HG03558 (cell line): ENCODE data around the gene THSD4.

Experiments used
- ATAC-seq: cut with Tn5 transposase; IDR thresholded peaks from one replicate; pipeline ENCODE4 v1.9.1; 2021; ENCODE audit warnings: moderate number of reproducible peaks; ENCODE audit not compliant: unreplicated experiment; ENCODE audit errors: extremely low read depth

The THSD4 gene

GRCh38 chr15:71180986-71181853 is 65.9 kb downstream of the THSD4 start:
- no peak for ATAC-seq

DNA sequence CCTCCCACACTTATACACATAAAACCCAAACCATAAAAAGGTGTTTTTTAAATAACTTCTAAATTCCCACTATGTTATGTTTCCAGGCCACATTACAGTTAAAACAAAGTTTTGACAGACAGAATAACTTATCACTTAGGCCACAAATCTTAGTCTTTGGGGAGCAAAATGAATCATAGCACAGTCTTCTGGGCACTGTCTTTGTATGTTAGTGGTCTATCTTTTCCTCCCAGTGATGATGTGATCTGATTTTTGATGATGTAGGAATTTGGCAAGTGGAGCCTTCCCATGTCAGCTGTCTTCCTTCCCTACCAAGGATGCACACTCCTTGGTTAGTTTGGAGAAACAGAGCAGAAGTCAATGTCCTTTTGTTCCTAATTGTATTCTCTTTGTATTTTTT is 67.3 kb downstream of the THSD4 start:
- ATAC-seq: no peak

- ATAC-seq: no peak
These were observed 67.8 kb downstream of the THSD4 start for GRCh38 chr15:71183063-71183462.

DNA sequence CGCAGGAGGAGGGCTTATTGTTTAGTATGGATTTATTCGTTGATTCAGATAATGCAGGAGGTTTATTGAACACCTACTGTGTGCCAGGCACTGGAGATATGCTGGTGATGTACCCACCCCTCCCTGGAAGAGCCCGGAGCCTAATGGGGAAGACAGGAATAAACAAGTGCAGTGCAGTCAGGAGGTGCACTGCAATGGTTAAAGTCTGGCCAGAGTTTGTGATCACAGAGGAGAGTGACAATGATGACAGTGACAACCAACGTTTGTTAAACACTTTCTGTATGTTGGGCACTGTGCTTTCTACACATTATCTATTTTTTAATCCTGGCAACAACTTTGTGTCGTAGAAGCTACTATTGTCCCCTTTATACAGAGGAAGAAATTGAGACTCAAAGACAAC is 70.4 kb downstream of the THSD4 start:
- no peak for ATAC-seq

DNA sequence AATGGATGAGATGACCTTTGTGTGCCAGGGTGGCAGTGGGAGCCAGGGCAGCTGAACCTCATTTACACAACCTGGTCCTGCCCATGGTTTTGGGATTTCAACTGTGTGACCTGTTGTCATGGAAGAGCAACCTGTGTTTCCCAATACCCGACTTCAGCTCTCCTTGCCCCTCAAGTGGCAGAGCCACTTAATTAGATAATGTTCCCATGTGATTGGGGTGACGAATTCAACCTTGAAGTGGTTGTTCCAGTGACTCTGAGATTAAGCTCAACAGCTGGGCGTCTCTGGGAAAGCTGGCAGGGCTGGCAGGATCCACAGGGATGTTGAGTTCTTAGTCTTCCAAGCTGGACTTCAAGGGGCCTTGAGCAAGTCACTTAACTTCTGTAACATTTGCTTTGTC is 71.0 kb downstream of the THSD4 start:
- no peak for ATAC-seq

- no peak for ATAC-seq
These were observed 71.8 kb downstream of the THSD4 start for GRCh38 chr15:71187078-71187477.

GRCh38 chr15:71187526-71187925 is 72.3 kb downstream of the THSD4 start:
- no peak for ATAC-seq

- no peak for ATAC-seq
These were observed 74.4 kb downstream of the THSD4 start for GRCh38 chr15:71189718-71190117.

- no peak for ATAC-seq
These were observed 76.0 kb downstream of the THSD4 start for GRCh38 chr15:71191296-71191695.

- no peak for ATAC-seq
These were observed 77.5 kb downstream of the THSD4 start for GRCh38 chr15:71192816-71193215.

DNA sequence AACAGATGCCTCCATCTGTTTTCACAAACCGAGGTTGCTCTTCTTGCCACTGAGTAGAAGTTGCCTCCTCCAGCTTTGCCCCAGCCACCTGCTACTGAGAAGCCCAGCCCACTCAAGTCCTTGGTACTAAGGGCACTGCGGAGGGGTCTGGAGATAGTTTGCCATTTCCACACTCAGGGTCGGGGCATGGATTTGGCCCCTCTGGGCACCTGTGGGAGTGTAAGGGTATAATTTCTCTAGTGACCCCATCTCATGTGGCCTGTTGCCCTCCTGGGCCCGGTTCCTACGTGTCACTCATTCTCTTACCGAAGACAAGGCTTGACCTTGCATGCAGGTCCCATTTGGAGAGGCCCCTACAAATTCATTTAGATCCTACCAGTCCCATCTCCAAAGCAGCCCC is 79.0 kb downstream of the THSD4 start:
- ATAC-seq: no peak

DNA sequence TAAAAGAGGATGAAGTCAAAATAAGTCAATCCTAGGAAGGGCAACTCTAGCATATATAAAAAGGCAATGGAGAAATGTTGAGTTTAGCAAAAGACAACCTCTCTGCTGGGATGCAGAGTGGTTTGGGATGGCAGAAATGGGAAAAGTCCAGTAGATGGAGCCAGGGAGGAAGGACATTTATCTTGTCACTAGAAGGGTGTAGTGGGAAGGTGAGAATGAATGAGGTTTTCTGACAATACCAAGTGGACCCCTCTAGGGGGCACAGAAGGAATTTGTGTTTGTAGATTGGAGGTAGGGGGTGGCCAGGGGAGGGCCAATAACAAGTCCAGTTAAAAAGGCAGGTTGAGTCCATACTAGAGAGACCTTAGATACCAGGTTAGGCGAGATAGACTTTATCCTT is 80.0 kb downstream of the THSD4 start:
- no peak for ATAC-seq

DNA sequence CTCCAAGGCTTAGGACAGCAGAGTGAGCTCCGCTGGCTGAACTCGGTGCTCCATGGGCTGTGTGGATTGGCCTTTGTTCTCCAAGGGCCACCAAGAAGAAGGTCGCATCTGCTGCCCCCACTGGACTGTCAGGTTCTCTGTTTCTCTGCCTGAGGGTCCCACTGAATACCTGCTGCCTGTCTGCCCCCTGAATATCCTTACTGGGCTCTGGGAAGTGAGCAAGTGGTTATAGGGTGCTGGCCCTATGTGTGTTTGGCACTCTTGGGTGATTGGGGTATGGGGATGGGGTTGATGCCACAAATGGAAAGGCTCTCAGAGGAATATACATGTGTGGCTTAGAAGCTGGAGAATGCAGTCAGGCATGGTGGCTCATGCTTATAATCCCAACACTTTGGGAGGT is 82.3 kb downstream of the THSD4 start:
- no peak for ATAC-seq

- ATAC-seq: no peak
These were observed 83.6 kb downstream of the THSD4 start for GRCh38 chr15:71198846-71199245.

- ATAC-seq: no peak
These were observed 84.4 kb downstream of the THSD4 start for GRCh38 chr15:71199384-71200351.

GRCh38 chr15:71201477-71201876 is 86.2 kb downstream of the THSD4 start:
- ATAC-seq: no peak

GRCh38 chr15:71202712-71203111 is 87.4 kb downstream of the THSD4 start:
- ATAC-seq: no peak

- no peak for ATAC-seq
These were observed 88.6 kb downstream of the THSD4 start for GRCh38 chr15:71203586-71204474.

GRCh38 chr15:71207141-71207540 is 91.9 kb downstream of the THSD4 start:
- no peak for ATAC-seq

DNA sequence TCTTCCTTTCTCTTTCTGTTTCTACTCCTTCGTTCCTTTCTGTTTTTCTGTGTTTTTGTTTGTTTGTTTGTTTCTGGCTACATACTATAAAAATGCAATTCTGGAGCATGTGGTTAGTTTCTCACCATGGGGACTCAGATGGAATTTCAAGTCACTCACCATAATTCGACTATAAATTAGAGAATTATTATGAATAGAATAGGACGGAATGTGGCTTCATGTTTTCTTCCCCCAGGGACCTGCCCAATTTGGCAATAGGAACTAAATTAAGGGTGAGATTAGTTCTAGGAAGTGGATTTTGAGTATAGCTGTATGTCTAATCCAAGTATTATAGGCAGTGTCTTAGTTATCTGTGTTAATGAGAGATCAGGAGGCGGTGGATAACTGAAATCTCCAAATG is 96.9 kb downstream of the THSD4 start:
- no peak for ATAC-seq
